WTC11 (cell line): ENCODE measurements around the gene CLNK. TPM values are rescaled to one million over a fixed set of nuclear protein-coding genes. Genes with fewer than 3 reads are reported as not detected.

Source experiments
- ATAC-seq: fragments of 200-7000 bp; cut with Tn5 transposase; 2 replicates; pipeline ENCODE4 v1.10.0; 2021; ENCODE audit warnings: mild to moderate bottlenecking, moderate library complexity
- CTCF ChIA-PET: fragments of 300-600 bp; sonication (Branson Sonifier 250); formaldehyde crosslinking; loops from one replicate; lab custom pipeline; 2021; ENCODE audit warnings: antibody characterized with exemption; lab: Charles Lee
- POLR2A ChIA-PET: fragments of 350-600 bp; sonication (Branson Sonifier 250); formaldehyde crosslinking; loops from one replicate; lab custom pipeline; 2021; ENCODE audit warnings: antibody characterized with exemption; lab: Charles Lee
- DNase-seq: peaks from one replicate; pipeline ENCODE4 v3.0.0; 2021; ENCODE audit warnings: low spot score
- H3K27ac Mint-ChIP-seq: 2 replicates; pipeline ENCODE4 v1.8.0; 2021; ENCODE audit warnings: mixed read lengths
- H3K27me3 Mint-ChIP-seq: 2 replicates; pipeline ENCODE4 v1.8.0; 2021; ENCODE audit warnings: low read depth, mild to moderate bottlenecking, moderate library complexity, mixed read lengths
- H3K36me3 Mint-ChIP-seq: 2 replicates; pipeline ENCODE4 v1.8.0; 2021; ENCODE audit warnings: mixed read lengths
- H3K4me1 Mint-ChIP-seq: 2 replicates; pipeline ENCODE4 v1.8.0; 2022; ENCODE audit warnings: mixed read lengths
- H3K4me3 Mint-ChIP-seq: 2 replicates; pipeline ENCODE4 v1.8.0; 2021; ENCODE audit warnings: mild to moderate bottlenecking, moderate library complexity, mixed read lengths
- H3K9me3 Mint-ChIP-seq: 2 replicates; pipeline ENCODE4 v1.8.0; 2021; ENCODE audit warnings: mixed read lengths
- AFF4 ChIP-seq: sonication (generic); formaldehyde crosslinking; IDR thresholded peaks from 2 replicates; pipeline ENCODE4 v1.8.1; 2023; ENCODE audit warnings: mild to moderate bottlenecking, missing genetic modification reagents, borderline replicate concordance
- ATF2 ChIP-seq: sonication (generic); formaldehyde crosslinking; IDR thresholded peaks from 2 replicates; pipeline ENCODE4 v1.8.1; 2022; ENCODE audit warnings: low read depth, missing genetic modification reagents, borderline replicate concordance
- ATF6 ChIP-seq: sonication (generic); formaldehyde crosslinking; IDR thresholded peaks from 2 replicates; pipeline ENCODE4 v1.8.1; 2023; ENCODE audit warnings: mild to moderate bottlenecking, missing genetic modification reagents
- CTCF ChIP-seq: fragments of 200-600 bp; IDR thresholded peaks from 2 replicates; pipeline ENCODE4 v1.8.0; 2022; ENCODE audit warnings: antibody characterized with exemption
- E2F5 ChIP-seq: sonication (generic); formaldehyde crosslinking; IDR thresholded peaks from 2 replicates; pipeline ENCODE4 v1.8.1; 2022; ENCODE audit warnings: mild to moderate bottlenecking, moderate library complexity, missing genetic modification reagents
- ESRRA ChIP-seq: sonication (generic); formaldehyde crosslinking; IDR thresholded peaks from 2 replicates; pipeline ENCODE4 v1.8.1; 2022; ENCODE audit warnings: mild to moderate bottlenecking, missing genetic modification reagents, borderline replicate concordance
- ETV6 ChIP-seq: sonication (generic); formaldehyde crosslinking; IDR thresholded peaks from 2 replicates; pipeline ENCODE4 v1.8.1; 2022; ENCODE audit warnings: mild to moderate bottlenecking, missing genetic modification reagents
- GRHL2 ChIP-seq: fragments of 250-450 bp; sonication (Bioruptor Pico); IDR thresholded peaks from 2 replicates; pipeline ENCODE4 v1.8.0; 2022; ENCODE audit warnings: mild to moderate bottlenecking, moderate library complexity; ENCODE audit not compliant: insufficient replicate concordance, severe bottlenecking
- JUN ChIP-seq: sonication (generic); formaldehyde crosslinking; IDR thresholded peaks from 2 replicates; pipeline ENCODE4 v1.8.0; 2023; ENCODE audit warnings: mild to moderate bottlenecking, missing genetic modification reagents
- MAX ChIP-seq: sonication (generic); formaldehyde crosslinking; IDR thresholded peaks from 2 replicates; pipeline ENCODE4 v1.8.0; 2022; ENCODE audit warnings: mild to moderate bottlenecking, missing genetic modification reagents
- MXD4 ChIP-seq: fragments of 250-450 bp; sonication (Bioruptor Pico); IDR thresholded peaks from 2 replicates; pipeline ENCODE4 v1.8.0; 2021; ENCODE audit warnings: mild to moderate bottlenecking, moderate library complexity, borderline replicate concordance
- NFYB ChIP-seq: sonication (generic); formaldehyde crosslinking; conservative IDR thresholded peaks from 2 replicates; pipeline ENCODE4 v1.8.0; 2022; ENCODE audit warnings: low read depth, missing genetic modification reagents
- NR1H2 ChIP-seq: sonication (generic); formaldehyde crosslinking; IDR thresholded peaks from 2 replicates; pipeline ENCODE4 v1.9.0; 2021; ENCODE audit warnings: mild to moderate bottlenecking, moderate library complexity, missing genetic modification reagents
- PRDM15 ChIP-seq: sonication (generic); formaldehyde crosslinking; IDR thresholded peaks from 2 replicates; pipeline ENCODE4 v1.8.0; 2022; ENCODE audit warnings: missing genetic modification reagents
- PREB ChIP-seq: sonication (generic); formaldehyde crosslinking; IDR thresholded peaks from 2 replicates; pipeline ENCODE4 v1.8.1; 2022; ENCODE audit warnings: mild to moderate bottlenecking, missing genetic modification reagents, moderate library complexity, borderline replicate concordance
- ZBTB43 ChIP-seq: sonication (generic); formaldehyde crosslinking; IDR thresholded peaks from 2 replicates; pipeline ENCODE4 v1.8.1; 2023; ENCODE audit warnings: mild to moderate bottlenecking, missing genetic modification reagents
- ZNF671 ChIP-seq: fragments of 250-450 bp; sonication (Bioruptor Pico); IDR thresholded peaks from 2 replicates; pipeline ENCODE4 v1.8.0; 2021; ENCODE audit warnings: mild to moderate bottlenecking
- total RNA-seq: library from RNA; stranded (reverse); gene quantifications from 3 replicates; pipeline ENCODE4 v1.2.3, GENCODE V29; 2021

Gene CLNK
- total RNA-seq, 1 experiment from 2014 or later: not detected

- ATAC-seq: no peak
- DNase-seq: no peak
- H3K4me1 Mint-ChIP-seq: no peaks in the 10 kb centered on the region
- H3K27ac Mint-ChIP-seq: no peak overlapping the region
- ChIA-PET POLR2A (no interaction called here), CTCF (no interaction called here)
- peaks cover 8% of the 10 kb centered on the region for H3K27me3 Mint-ChIP-seq
- peaks cover 48% of the 10 kb centered on the region for H3K36me3 Mint-ChIP-seq
- peaks cover 73% of the 10 kb centered on the region for H3K9me3 Mint-ChIP-seq
- TF ChIP-seq PREB (CRISPR knock-in tag): no peak
- TF ChIP-seq PRDM15: no peak
- no peak for TF ChIP-seq ETV6 (CRISPR knock-in tag)
- TF ChIP-seq ATF6 (CRISPR knock-in tag): no peak
- no peak for TF ChIP-seq MXD4 (CRISPR knock-in tag)
- no peak for TF ChIP-seq GRHL2 (CRISPR knock-in tag)
- no peak for TF ChIP-seq ZBTB43 (CRISPR knock-in tag)
- no peak for TF ChIP-seq JUN
- no peak for TF ChIP-seq AFF4
- no peak for TF ChIP-seq CTCF
- TF ChIP-seq MAX: no peak
- no peak for TF ChIP-seq ESRRA (CRISPR knock-in tag)
- TF ChIP-seq NFYB (CRISPR knock-in tag): no peak
- no peak for TF ChIP-seq ZNF671
- TF ChIP-seq E2F5 (CRISPR knock-in tag): no peak
- no peak for TF ChIP-seq NR1H2 (CRISPR knock-in tag)
- no peak for TF ChIP-seq ATF2 (CRISPR knock-in tag)
- H3K4me3 Mint-ChIP-seq: no peak overlapping the region
These were observed 72.9 kb downstream of the CLNK start for GRCh38 chr4:10611673-10612072.
